Skeletal muscle satellite cell (primary cell): Measurements from ENCODE around the gene CYB5D1.

Experiments used
- H3K27me3 ChIP-seq: 2 replicates; pipeline ENCODE4 v1.7.0; 2013; ENCODE audit warnings: low read length; ENCODE audit not compliant: control insufficient read depth, insufficient read depth
- H3K36me3 ChIP-seq: 2 replicates; pipeline ENCODE4 v1.7.0; 2013; ENCODE audit warnings: mild to moderate bottlenecking, control low read depth, low read length; ENCODE audit not compliant: insufficient read depth
- H3K4me1 ChIP-seq: 2 replicates; pipeline ENCODE4 v1.7.0; 2013; ENCODE audit warnings: low read length; ENCODE audit not compliant: control insufficient read depth, insufficient read depth
- H3K4me2 ChIP-seq: 2 replicates; pipeline ENCODE4 v1.7.0; 2013; ENCODE audit warnings: mild to moderate bottlenecking, low read length
- H3K4me3 ChIP-seq: 2 replicates; pipeline ENCODE4 v1.7.0; 2013; ENCODE audit warnings: low read length
- H3K9ac ChIP-seq: 2 replicates; pipeline ENCODE4 v1.7.0; 2013; ENCODE audit warnings: mild to moderate bottlenecking, low read depth, low read length, moderate library complexity
- H3K9me3 ChIP-seq: replicated peaks from 2 replicates; pipeline ENCODE4 v1.7.0; 2013; ENCODE audit warnings: mild to moderate bottlenecking, control low read depth, low read length

Gene CYB5D1

DNA sequence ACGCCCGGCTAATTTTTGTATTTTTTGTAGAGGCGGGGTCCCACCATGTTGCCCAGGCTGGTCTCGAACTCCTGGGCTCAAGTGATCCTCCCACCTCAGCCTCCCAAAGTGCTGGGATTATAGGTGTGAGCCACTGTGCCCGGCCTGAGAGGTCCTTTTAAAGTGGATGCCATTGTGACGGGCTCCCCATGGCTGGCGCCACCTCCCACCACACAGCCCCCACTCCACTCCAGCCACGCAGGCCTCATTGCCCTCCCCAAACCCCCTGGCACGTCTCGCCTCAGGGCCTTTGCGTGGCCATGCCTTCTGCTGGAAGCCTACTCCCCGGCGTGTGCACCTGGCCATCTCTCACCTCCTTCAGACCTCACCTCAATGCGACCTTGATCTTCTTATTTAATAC, 35.7 kb upstream of the CYB5D1 start:
- H3K4me3 ChIP-seq, result no peak overlapping the region
- H3K4me1 ChIP-seq, result peaks cover 10% of the 10 kb centered on the region
- no peaks in the 10 kb centered on the region for H3K9me3 ChIP-seq
- peaks cover 44% of the 10 kb centered on the region for H3K27me3 ChIP-seq
- H3K9ac ChIP-seq, result no peak overlapping the region
- H3K36me3 ChIP-seq, result no peaks in the 10 kb centered on the region
- H3K4me2 ChIP-seq, result no peak overlapping the region

DNA sequence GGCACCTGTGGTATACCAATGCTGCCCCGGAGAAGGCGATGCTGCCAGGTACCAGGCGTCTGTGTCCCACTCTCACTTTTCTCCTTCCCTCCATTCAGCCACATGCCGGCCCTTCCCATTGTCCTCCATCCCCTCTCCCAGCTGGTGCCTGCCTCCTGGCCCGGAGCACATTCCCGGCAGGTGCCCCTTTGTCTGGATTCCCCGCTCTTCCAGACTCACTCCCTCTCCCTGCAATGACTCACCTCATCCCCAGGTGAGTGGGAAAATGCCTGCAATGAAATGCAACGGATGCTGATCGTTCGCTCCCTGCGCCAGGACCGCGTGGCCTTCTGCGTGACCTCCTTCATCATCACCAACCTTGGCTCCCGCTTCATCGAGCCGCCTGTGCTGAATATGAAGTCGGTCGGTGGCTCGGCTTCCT, 34.2 kb upstream of the CYB5D1 start:
- no peaks in the 10 kb centered on the region for H3K9me3 ChIP-seq
- H3K27me3 ChIP-seq, result peaks cover 36% of the 10 kb centered on the region
- no peak overlapping the region for H3K9ac ChIP-seq
- H3K36me3 ChIP-seq, result no peaks in the 10 kb centered on the region
- H3K4me3 ChIP-seq, result no peak overlapping the region
- no peak overlapping the region for H3K4me2 ChIP-seq
- peaks cover 10% of the 10 kb centered on the region for H3K4me1 ChIP-seq

DNA sequence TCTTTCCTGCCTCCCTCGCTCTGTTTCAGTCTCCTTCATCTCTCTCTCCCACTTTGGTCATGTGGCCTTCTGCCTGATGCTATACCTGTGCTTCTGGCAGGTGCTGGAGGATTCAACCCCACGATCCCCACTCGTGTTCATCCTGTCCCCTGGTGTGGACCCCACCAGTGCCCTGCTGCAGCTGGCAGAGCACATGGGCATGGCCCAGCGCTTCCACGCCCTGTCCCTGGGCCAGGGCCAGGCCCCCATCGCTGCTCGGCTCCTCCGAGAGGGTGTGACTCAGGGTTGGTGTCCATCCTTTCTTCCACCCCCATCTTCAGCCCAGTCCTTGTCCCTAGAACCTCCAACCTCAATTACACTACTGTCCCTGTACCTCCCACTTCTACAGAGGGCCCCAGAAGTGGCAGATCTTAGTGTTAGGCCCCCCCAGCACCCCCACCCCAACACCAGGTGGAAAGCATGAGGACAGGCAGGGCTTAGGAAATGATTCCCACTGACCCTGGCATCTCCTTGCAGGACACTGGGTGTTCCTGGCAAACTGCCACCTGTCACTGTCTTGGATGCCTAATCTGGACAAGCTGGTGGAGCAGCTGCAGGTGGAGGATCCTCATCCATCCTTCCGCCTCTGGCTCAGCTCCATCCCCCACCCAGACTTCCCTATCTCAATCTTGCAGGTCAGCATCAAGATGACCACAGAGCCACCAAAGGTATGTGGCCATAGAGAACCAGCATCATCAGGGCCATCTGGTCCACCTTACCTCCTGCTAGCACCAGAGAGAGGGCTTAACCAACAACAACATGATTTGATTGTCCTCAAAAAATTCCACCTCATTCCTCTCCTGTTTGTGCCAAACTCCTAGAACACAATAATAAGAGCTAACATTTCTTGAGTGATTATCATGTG, 33.5 kb upstream of the CYB5D1 start:
- no peaks in the 10 kb centered on the region for H3K9me3 ChIP-seq
- peaks cover 10% of the 10 kb centered on the region for H3K4me1 ChIP-seq
- H3K27me3 ChIP-seq, result peaks cover 30% of the 10 kb centered on the region
- H3K9ac ChIP-seq, result no peak overlapping the region
- H3K4me3 ChIP-seq, result no peak overlapping the region
- H3K36me3 ChIP-seq, result no peaks in the 10 kb centered on the region
- no peak overlapping the region for H3K4me2 ChIP-seq

DNA sequence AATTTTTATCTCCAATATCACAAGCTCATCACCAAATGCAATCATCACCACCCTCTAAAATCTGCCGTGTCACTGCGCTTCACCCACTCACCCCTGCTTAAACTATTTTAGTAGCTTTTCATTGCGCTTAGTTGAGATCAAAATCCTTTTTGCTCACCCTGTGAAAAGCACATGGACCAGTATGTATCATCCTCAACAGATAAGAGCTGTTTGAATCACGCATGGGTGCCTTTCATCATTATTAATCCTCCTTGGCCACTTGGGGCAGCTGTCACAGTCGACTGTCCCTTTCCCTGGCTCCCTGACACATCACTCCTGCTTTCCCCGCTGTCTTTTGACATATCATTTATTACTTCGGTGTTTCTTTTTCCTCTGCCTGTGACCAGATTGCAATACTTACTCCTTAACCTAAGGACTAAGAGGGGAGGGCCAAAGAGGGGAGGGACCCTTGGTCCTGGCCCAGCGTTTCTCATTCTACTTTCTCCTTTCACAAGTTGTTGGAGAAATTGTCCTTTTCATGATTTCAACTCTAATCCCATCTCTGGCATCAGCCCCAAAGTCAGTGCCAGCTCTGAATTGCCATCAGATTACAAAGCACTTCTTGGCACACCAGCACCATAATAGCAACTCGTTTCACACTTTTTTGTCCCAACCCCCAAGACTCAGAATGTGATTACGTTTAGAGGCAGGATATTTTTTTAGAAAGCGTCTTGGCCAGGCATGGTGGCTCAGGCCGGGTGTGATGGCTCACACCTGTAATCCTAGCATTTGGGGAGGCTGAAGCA, 32.4 kb upstream of the CYB5D1 start:
- Histone ChIP-seq H3K4me2 (no peak overlapping the region), H3K9me3 (no peaks in the 10 kb centered on the region), H3K4me1 (peaks cover 10% of the 10 kb centered on the region), H3K27me3 (peaks cover 23% of the 10 kb centered on the region), H3K4me3 (no peak overlapping the region), H3K36me3 (no peaks in the 10 kb centered on the region), H3K9ac (no peak overlapping the region)

DNA sequence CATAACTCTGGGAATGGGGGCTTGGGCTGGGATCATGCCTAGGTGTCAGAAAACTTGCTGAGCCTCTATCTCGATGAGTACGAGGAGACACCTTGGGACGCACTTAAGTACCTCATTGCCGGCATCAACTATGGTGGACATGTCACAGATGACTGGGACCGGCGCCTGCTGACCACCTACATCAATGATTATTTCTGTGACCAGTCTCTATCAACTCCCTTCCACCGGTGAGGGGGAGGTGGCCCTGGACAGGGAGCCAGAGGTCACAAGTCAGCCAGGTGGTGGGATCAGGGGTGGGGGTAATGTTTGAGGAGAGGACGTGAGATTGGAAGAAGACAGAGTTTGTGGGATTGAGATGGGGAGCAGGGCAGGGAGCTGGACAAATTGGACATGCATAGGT, 27.2 kb upstream of the CYB5D1 start:
- Histone ChIP-seq H3K4me3 (no peak overlapping the region), H3K9ac (no peak overlapping the region), H3K4me2 (no peak overlapping the region), H3K27me3 (peaks cover 28% of the 10 kb centered on the region), H3K9me3 (no peaks in the 10 kb centered on the region), H3K4me1 (peaks cover 9% of the 10 kb centered on the region), H3K36me3 (no peaks in the 10 kb centered on the region)

DNA sequence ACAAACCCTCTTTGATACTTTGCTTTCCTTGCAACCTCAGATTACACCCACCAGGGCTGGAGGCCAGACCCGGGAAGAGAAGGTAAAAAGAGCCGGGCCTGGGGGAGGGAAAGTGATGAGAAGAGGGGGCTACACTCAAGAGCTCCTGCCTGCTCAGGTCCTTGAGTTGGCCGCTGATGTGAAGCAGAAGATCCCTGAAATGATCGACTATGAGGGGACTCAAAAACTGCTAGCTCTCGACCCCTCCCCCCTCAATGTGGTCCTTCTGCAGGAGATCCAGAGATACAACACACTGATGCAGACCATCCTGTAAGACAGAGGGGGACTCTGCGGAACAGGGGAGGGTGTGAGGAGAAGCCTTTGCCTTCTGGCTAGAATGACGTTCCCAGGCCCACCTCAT, 26.6 kb upstream of the CYB5D1 start:
- Histone ChIP-seq H3K36me3 (no peaks in the 10 kb centered on the region), H3K4me2 (no peak overlapping the region), H3K4me3 (no peak overlapping the region), H3K9ac (no peak overlapping the region), H3K4me1 (peaks cover 7% of the 10 kb centered on the region), H3K9me3 (no peaks in the 10 kb centered on the region), H3K27me3 (peaks cover 27% of the 10 kb centered on the region)

DNA sequence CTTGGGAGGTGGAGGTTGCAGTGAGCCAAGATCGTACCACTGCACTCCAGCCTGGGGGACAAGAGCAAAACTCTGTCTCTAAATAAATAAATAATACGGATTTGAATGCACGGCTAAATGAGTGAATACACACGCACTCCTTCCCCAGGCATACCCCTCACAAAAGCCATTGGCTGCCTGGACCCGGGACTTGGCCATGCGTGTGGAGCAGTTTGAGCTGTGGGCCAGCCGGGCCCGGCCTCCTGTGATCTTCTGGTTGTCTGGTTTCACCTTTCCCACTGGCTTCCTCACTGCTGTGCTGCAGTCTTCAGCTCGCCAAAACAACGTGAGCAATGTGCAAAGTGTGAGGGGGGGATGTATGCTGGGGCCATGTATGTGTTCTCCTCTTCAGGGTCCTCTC, 25.4 kb upstream of the CYB5D1 start:
- Histone ChIP-seq H3K9ac (no peak overlapping the region), H3K27me3 (peaks cover 27% of the 10 kb centered on the region), H3K9me3 (no peaks in the 10 kb centered on the region), H3K36me3 (no peaks in the 10 kb centered on the region), H3K4me2 (no peak overlapping the region), H3K4me3 (no peak overlapping the region), H3K4me1 (peaks cover 18% of the 10 kb centered on the region)

DNA sequence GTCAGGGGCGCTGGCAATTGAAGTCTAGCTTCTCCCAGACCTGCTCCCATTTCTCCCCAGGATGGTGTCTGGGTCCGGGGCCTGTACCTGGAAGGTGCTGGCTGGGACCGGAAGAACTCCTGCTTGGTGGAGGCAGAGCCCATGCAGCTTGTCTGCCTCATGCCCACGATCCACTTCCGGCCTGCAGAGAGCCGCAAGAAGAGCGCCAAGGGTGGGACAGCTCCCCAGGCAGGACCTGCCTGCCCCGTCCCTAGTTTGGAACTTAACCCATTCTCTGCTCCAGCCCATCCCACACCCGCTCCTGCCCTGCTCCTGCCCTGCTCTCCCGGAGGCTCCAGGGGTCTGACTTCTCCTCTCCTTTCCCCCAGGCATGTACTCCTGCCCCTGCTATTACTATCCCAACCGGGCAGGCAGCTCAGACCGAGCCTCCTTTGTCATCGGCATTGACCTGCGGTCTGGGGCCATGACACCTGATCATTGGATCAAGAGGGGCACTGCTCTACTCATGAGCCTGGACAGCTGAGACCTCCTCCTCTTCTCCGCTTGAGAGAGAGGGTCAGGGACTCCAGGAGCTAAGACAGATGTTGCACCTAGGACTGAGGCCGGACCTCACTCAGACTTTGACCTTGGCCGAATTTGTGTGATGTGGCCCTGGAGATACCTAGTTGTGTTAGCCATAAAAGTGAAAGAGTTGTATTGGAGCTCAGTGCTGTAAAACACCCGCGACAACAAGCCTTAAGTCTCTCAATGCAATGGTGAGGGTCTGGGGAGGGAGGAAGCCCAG, 24.6 kb upstream of the CYB5D1 start:
- Histone ChIP-seq H3K4me2 (peak overlapping the region; percentile 99), H3K4me3 (peak overlapping the region; percentile 86), H3K9ac (peak overlapping the region; percentile 20), H3K4me1 (peaks cover 23% of the 10 kb centered on the region), H3K36me3 (no peaks in the 10 kb centered on the region), H3K9me3 (no peaks in the 10 kb centered on the region), H3K27me3 (peaks cover 21% of the 10 kb centered on the region)

DNA sequence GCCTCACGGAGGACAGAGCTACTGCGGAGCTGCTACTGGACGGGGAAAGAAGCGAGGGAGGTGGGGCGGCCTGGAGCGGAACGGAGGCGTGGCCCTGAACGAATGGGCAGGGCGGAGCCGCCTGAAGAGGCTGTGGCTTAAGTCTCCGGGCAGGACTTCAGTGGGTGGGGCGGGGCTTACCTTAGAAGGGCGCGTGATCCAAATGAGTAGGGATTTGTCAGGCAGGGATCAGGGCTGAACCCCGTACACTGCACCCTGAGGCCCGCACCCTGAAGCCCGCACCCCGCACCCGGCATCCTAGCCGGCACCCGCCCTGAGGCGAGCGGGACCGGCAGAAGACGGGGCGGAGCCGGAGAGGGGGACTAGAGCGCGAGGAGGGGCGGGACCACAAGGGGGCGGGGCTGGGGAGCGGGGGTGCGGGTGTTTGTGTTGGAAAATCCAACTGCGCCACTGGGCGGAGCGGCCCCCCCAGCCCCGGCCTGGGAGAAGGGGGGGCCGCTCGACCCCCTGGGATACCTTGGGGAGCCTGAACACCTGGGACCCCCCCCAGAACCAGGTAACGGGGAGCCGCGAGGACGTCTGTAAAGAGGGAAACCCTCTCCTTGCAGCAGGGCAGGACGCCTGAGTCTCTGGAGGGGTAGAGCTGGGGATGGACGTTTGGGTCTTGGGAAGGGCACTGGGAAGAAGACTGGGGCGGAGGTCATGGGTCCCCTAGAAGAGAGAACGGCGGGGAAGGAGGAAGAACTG, 23.8 kb upstream of the CYB5D1 start, which contains the start of gene KDM6B:
KDM6B (plus strand) TSS at position 423 of the 747 bp plus-strand sequence. CDS start 11,338 bp downstream, outside the sequence.
- no peaks in the 10 kb centered on the region for H3K9me3 ChIP-seq
- H3K27me3 ChIP-seq, result peaks cover 21% of the 10 kb centered on the region
- H3K4me1 ChIP-seq, result peaks cover 30% of the 10 kb centered on the region
- peak within 1 kb of the TSS; percentile 86 for H3K4me3 ChIP-seq
- peak within 1 kb of the TSS; percentile 99 for H3K4me2 ChIP-seq
- H3K36me3 ChIP-seq, result no peaks in the 10 kb centered on the region
- peak within 1 kb of the TSS; percentile 85 for H3K9ac ChIP-seq

DNA sequence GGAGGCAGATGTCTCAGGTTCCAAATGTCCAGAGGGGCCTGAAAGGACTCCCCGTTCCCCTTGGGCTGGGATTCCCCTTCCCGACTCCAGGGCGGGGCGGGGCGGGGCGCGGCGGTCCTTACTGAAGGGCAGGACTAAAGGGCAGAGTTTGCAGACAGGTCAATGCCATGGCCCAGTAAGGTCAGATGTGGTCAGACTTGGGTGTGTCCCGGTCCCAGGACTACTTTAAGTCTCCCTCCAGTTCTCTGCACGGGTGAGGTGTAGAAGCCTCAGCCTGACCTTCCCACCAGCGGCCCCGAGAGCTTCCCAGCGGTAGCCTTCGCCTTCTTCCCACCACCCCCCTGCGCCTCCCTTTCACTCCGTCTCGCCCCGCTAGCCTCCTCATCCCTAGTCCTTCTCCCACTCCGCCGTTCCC, 23.3 kb upstream of the CYB5D1 start:
- Histone ChIP-seq H3K27me3 (peaks cover 21% of the 10 kb centered on the region), H3K9me3 (no peaks in the 10 kb centered on the region), H3K4me1 (peaks cover 36% of the 10 kb centered on the region), H3K9ac (peak overlapping the region; percentile 85), H3K4me2 (peak overlapping the region; percentile 99), H3K4me3 (peak overlapping the region; percentile 86), H3K36me3 (no peaks in the 10 kb centered on the region)
